ENCODE results near the gene LRIG1. TPM values are rescaled to one million over a fixed set of nuclear protein-coding genes. Genes with fewer than 3 reads are reported as not detected.

The LRIG1 gene, protein sequence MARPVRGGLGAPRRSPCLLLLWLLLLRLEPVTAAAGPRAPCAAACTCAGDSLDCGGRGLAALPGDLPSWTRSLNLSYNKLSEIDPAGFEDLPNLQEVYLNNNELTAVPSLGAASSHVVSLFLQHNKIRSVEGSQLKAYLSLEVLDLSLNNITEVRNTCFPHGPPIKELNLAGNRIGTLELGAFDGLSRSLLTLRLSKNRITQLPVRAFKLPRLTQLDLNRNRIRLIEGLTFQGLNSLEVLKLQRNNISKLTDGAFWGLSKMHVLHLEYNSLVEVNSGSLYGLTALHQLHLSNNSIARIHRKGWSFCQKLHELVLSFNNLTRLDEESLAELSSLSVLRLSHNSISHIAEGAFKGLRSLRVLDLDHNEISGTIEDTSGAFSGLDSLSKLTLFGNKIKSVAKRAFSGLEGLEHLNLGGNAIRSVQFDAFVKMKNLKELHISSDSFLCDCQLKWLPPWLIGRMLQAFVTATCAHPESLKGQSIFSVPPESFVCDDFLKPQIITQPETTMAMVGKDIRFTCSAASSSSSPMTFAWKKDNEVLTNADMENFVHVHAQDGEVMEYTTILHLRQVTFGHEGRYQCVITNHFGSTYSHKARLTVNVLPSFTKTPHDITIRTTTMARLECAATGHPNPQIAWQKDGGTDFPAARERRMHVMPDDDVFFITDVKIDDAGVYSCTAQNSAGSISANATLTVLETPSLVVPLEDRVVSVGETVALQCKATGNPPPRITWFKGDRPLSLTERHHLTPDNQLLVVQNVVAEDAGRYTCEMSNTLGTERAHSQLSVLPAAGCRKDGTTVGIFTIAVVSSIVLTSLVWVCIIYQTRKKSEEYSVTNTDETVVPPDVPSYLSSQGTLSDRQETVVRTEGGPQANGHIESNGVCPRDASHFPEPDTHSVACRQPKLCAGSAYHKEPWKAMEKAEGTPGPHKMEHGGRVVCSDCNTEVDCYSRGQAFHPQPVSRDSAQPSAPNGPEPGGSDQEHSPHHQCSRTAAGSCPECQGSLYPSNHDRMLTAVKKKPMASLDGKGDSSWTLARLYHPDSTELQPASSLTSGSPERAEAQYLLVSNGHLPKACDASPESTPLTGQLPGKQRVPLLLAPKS
- total RNA-seq = 48.7 and 61.9 TPM in 2 replicates

DNA sequence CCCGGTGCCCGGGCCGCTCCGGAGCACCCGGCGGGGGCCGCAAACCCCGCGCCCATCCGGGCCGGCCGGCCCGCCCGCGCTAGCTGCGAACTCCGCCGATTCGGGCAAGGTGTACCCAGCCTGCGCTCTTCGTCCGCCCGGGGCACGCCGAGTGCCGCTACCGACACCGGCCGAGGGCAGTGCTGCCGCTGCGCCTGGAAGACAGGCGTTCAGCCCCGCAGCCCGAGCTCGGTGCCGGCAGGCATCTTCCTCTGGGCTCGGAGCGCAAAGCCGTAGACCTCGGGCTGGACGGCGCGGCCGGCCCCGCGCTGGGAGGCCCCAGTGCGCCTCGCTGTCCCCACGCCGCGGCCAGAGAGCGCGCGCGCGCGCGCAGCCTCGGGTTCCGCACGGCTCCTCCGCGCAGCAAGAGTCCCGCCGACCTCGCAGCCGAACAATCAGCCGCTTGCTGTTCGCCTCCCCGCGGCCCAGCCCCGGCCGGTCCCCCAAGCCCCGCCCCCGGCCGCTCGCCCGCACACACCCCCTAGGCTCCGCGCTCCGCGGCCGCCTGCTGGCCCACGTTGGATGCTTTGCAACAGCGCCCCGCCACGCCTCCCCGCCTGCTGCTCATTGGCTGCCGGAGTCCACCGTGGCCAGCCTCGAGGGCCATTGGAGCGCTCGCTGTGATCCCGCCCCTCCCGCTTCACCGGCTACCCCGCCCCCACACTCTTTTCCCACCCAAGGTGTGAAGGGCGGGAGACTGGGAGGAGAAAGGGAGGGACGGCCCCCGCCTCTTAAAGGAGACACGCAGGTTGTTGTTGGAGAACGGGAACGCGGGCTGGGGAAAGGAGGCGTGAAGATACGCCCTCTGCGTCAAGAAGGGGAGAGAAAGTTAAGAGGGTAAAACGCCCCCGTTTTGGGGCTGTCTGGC lies at the start of gene LRIG1:
TSS of gene LRIG1 (minus strand) at position 447 of the 907 bp plus-strand sequence. CDS start 615 bp downstream, outside the sequence.

Measured in smooth muscle cell of trachea (primary cell).